Measurements from ENCODE around the gene YWHAH.

GRCh38 chr22:31951194-31952093 lies 7.1 kb downstream of the YWHAH start:
- TF ChIP-seq POLR2A (IDR thresholded peaks at IDR 0.05; ENCODE audit: extremely low read depth, insufficient read length), result no peak
- no peak for TF ChIP-seq CTCF (IDR thresholded peaks at IDR 0.05; ENCODE audit: low read depth, low read length)
- TF ChIP-seq MAX (IDR thresholded peaks at IDR 0.05; ENCODE audit: low read depth, low read length), result no peak
